K562 (cell line): ENCODE results near the gene ZNF582. TPM values are rescaled to one million over a fixed set of nuclear protein-coding genes. Genes with fewer than 3 reads are reported as not detected.

Source experiments
- ASH1L ChIP-seq: fragments of 450-650 bp; IDR thresholded peaks from 2 replicates; pipeline ENCODE4 v1.6.1; 2018; ENCODE audit warnings: borderline replicate concordance, mild to moderate bottlenecking, low read depth; ENCODE audit not compliant: partially characterized antibody
- CBFA2T2 ChIP-seq: fragments of 450-650 bp; conservative IDR thresholded peaks from 2 replicates; pipeline ENCODE4 v1.6.1; 2017; ENCODE audit warnings: mild to moderate bottlenecking
- CBX8 ChIP-seq: fragments of 200-600 bp; sonication (generic); IDR thresholded peaks from 2 replicates; pipeline ENCODE4 v1.6.1; 2012; ENCODE audit warnings: borderline replicate concordance, mixed run types, low read depth, mild to moderate bottlenecking, moderate library complexity, mixed read lengths, low read length, control low read depth, inconsistent platforms; ENCODE audit not compliant: poor library complexity, severe bottlenecking; ENCODE audit errors: extremely low read depth
- CEBPG ChIP-seq, 3 experiments: fragments of 200-800 bp in 1 of 3; sonication (Bioruptor generic) in 1 of 3; sonication (generic) in 1 of 3; formaldehyde crosslinking in 1 of 3; IDR thresholded peaks in 2 of 3; conservative IDR thresholded peaks in 1 of 3; 2 replicates each; pipeline versions ENCODE4 v1.6.1 to v1.8.0; 2016 to 2022; ENCODE audit warnings: missing compliant biosample characterization in 2 of 3, missing genetic modification characterization in 2 of 3, mild to moderate bottlenecking in 1 of 3, missing genetic modification reagents in 1 of 3
- CLOCK ChIP-seq: fragments of 250-450 bp; sonication (Bioruptor Pico); IDR thresholded peaks from 2 replicates; pipeline ENCODE4 v1.4.0; 2020; ENCODE audit warnings: mild to moderate bottlenecking, moderate library complexity, borderline replicate concordance
- EWSR1 ChIP-seq: fragments of 450-650 bp; IDR thresholded peaks from 2 replicates; pipeline ENCODE4 v1.6.1; 2018; ENCODE audit warnings: borderline replicate concordance, mild to moderate bottlenecking, low read depth, moderate library complexity; ENCODE audit not compliant: partially characterized antibody
- FOS ChIP-seq: IDR thresholded peaks from 3 replicates; pipeline ENCODE4 v1.6.1; 2011; ENCODE audit not compliant: insufficient read length; ENCODE audit errors: extremely low read depth
- HDAC6 ChIP-seq: IDR thresholded peaks from 2 replicates; pipeline ENCODE4 v1.6.1; 2012; ENCODE audit warnings: low read depth, mild to moderate bottlenecking, control low read depth, inconsistent platforms, low read length, moderate library complexity
- MCM2 ChIP-seq: fragments of 450-650 bp; IDR thresholded peaks from 2 replicates; pipeline ENCODE4 v1.6.1; 2017; ENCODE audit warnings: low read depth, mild to moderate bottlenecking
- MCM3 ChIP-seq: fragments of 450-650 bp; IDR thresholded peaks from 2 replicates; pipeline ENCODE4 v1.6.1; 2016
- MTA3 ChIP-seq: fragments of 450-650 bp; formaldehyde crosslinking; IDR thresholded peaks from 2 replicates; pipeline ENCODE4 v1.6.1; 2017; ENCODE audit warnings: mild to moderate bottlenecking, borderline replicate concordance
- MXI1 ChIP-seq: IDR thresholded peaks from 2 replicates; pipeline ENCODE4 v1.6.1; 2011; ENCODE audit warnings: low read depth, mild to moderate bottlenecking, improper control_type of control experiment, low read length
- NEUROD1 ChIP-seq: fragments of 150-350 bp; IDR thresholded peaks from 2 replicates; pipeline ENCODE4 v1.6.1; 2014; ENCODE audit warnings: borderline replicate concordance, low read length, low read depth; ENCODE audit not compliant: partially characterized antibody
- RBBP5 ChIP-seq: fragments of 200-600 bp; sonication (generic); IDR thresholded peaks from 2 replicates; pipeline ENCODE4 v1.6.1; 2012; ENCODE audit warnings: borderline replicate concordance, mild to moderate bottlenecking, low read length, control low read depth, inconsistent platforms; ENCODE audit not compliant: insufficient read depth, poor library complexity, severe bottlenecking
- SNIP1 ChIP-seq: fragments of 450-650 bp; IDR thresholded peaks from 2 replicates; pipeline ENCODE4 v1.7.1; 2017; ENCODE audit warnings: low read depth, mild to moderate bottlenecking
- STAT5A ChIP-seq: IDR thresholded peaks from 2 replicates; pipeline ENCODE4 v1.6.1; 2012; ENCODE audit warnings: low read length, inconsistent platforms, borderline replicate concordance
- ZC3H8 ChIP-seq: fragments of 450-650 bp; IDR thresholded peaks from 2 replicates; pipeline ENCODE4 v1.6.1; 2017
- ZFP30 ChIP-seq: fragments of 250-450 bp; sonication (Bioruptor Pico); IDR thresholded peaks from 2 replicates; pipeline ENCODE4 v1.8.0; 2022; ENCODE audit warnings: moderate library complexity, mild to moderate bottlenecking, inconsistent platforms, borderline replicate concordance
- ZNF184 ChIP-seq: sonication (generic); formaldehyde crosslinking; IDR thresholded peaks from 2 replicates; pipeline ENCODE4 v1.5.0; 2020; ENCODE audit warnings: missing genetic modification reagents
- ZNF23 ChIP-seq: fragments of 250-450 bp; sonication (Bioruptor Pico); IDR thresholded peaks from 2 replicates; pipeline ENCODE4 v1.4.0; 2020; ENCODE audit warnings: mild to moderate bottlenecking
- ZNF3 ChIP-seq: fragments of 250-450 bp; sonication (Bioruptor Pico); IDR thresholded peaks from 2 replicates; pipeline ENCODE4 v1.5.0; 2021; ENCODE audit warnings: mild to moderate bottlenecking, moderate library complexity
- ZNF668 ChIP-seq: fragments of 250-450 bp; sonication (Bioruptor Pico); IDR thresholded peaks from 2 replicates; pipeline ENCODE4 v1.8.0; 2022; ENCODE audit warnings: mild to moderate bottlenecking, inconsistent platforms
- polyA plus RNA-seq, 8 experiments: library from polyadenylated mRNA; depleted of rRNA in 4 of 8; stranded (reverse) in 5 of 8; unstranded in 3 of 8; fragments of >200 nt; fragmentation: Nextera tagmentation in 2 of 8; fragmentation: Illumina TruSeq in 1 of 8; extraction: Ambion mirVana in 2 of 8; extraction: Trizol in 1 of 8; gene quantifications; 2 replicates each; pipeline versions ENCODE4 v1.2.1 to v1.2.3, GENCODE V29; 2011 to 2014; ENCODE audit warnings: inconsistent platforms in 1 of 8, missing spikeins in 1 of 8
- total RNA-seq, 7 experiments: library from RNA; depleted of rRNA in 6 of 7; stranded (reverse); fragments of >200 nt in 6 of 7; fragmentation: Illumina TruSeq in 2 of 7; extraction: Trizol in 2 of 7; gene quantifications; 2 replicates each; pipeline versions ENCODE4 v1.2.1 to v1.2.3, GENCODE V29; 2011 to 2021; ENCODE audit warnings: low replicate concordance in 1 of 7
- TF ChIP-seq, protein P1 (sequence below): fragments of 250-450 bp; sonication (Bioruptor Pico); IDR thresholded peaks from 2 replicates; pipeline ENCODE4 v1.8.0; 2021; ENCODE audit warnings: moderate library complexity, mild to moderate bottlenecking, inconsistent platforms
- TF ChIP-seq, protein P2 (sequence below): fragments of 450-650 bp; IDR thresholded peaks from 2 replicates; pipeline ENCODE4 v1.6.1; 2016; ENCODE audit warnings: missing biosample characterization, missing genetic modification characterization

The ZNF582 gene
- total and polyA plus RNA-seq, 9 of the 15 experiments (the other 6 are each of a cell fraction or from before 2014, with no cell fraction given) = 0.72 to 3.3 (median 1.6) TPM

- TF ChIP-seq CLOCK (no peak), CEBPG (CRISPR knock-in tag; IDR thresholded peaks at IDR 0.05) (no peak), CEBPG (tag; conservative IDR thresholded peaks at IDR 0.05 in 1 of 2, IDR thresholded peaks at IDR 0.05 in 1 of 2) (no peak), MCM3 (no peak), ZFP30 (CRISPR knock-in tag) (no peak), ZNF3 (no peak), MCM2 (no peak), ZNF184 (CRISPR knock-in tag) (no peak), MTA3 (peak; percentile 55; the same call in 1 of the 2 replicates), ZNF668 (CRISPR knock-in tag) (no peak), FOS (no peak), CBFA2T2 (no peak), EWSR1 (no peak), HDAC6 (no peak), SNIP1 (no peak), ZNF23 (CRISPR knock-in tag) (no peak), ASH1L (no peak), RBBP5 (peak; percentile 66), ZC3H8 (no peak), MXI1 (no peak), NEUROD1 (peak; percentile 11), STAT5A (no peak), CBX8 (no peak)
- TF ChIP-seq, protein P1, sequence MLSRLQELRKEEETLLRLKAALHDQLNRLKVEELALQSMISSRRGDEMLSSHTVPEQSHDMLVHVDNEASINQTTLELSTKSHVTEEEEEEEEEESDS (CRISPR knock-in tag) = no peak
- TF ChIP-seq, protein P2, sequence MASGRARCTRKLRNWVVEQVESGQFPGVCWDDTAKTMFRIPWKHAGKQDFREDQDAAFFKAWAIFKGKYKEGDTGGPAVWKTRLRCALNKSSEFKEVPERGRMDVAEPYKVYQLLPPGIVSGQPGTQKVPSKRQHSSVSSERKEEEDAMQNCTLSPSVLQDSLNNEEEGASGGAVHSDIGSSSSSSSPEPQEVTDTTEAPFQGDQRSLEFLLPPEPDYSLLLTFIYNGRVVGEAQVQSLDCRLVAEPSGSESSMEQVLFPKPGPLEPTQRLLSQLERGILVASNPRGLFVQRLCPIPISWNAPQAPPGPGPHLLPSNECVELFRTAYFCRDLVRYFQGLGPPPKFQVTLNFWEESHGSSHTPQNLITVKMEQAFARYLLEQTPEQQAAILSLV (tag) = no peak
Observed at GRCh38 chr19:56367829-56368711, 25.3 kb downstream of the ZNF582 start (continued).
